Right lung (tissue), 5 donors: ENCODE measurements around the gene PTP4A2. TPM values are rescaled to one million over a fixed set of nuclear protein-coding genes. Genes with fewer than 3 reads are reported as not detected.
A peak's percentile ranks its signal among the peaks of the same experiment; 100 is the strongest.
"Not testable (repeated sequence)": the region's sequence is repeated elsewhere in the genome, so short reads cannot be mapped to it uniquely, and the experiment has no call there.

ENCODE experiments used
- DNase-seq, 2 donors: peaks; one replicate each; pipeline ENCODE4 v3.0.0-alpha.2; 2013
- polyA plus RNA-seq, 5 donors: library from polyadenylated mRNA; unstranded; fragments of 120-200 nt; gene quantifications; one replicate each; pipeline versions ENCODE4 v1.2.1 to v1.2.3, GENCODE V29; 2013; ENCODE audit warnings: inconsistent platforms in 1 of 5, low replicate concordance in 1 of 5; ENCODE audit not compliant: insufficient read length in 5 of 5, insufficient read depth in 1 of 5

The PTP4A2 gene
- polyA plus RNA-seq, 5 donors: 176 to 268 (median 222) TPM

DNA sequence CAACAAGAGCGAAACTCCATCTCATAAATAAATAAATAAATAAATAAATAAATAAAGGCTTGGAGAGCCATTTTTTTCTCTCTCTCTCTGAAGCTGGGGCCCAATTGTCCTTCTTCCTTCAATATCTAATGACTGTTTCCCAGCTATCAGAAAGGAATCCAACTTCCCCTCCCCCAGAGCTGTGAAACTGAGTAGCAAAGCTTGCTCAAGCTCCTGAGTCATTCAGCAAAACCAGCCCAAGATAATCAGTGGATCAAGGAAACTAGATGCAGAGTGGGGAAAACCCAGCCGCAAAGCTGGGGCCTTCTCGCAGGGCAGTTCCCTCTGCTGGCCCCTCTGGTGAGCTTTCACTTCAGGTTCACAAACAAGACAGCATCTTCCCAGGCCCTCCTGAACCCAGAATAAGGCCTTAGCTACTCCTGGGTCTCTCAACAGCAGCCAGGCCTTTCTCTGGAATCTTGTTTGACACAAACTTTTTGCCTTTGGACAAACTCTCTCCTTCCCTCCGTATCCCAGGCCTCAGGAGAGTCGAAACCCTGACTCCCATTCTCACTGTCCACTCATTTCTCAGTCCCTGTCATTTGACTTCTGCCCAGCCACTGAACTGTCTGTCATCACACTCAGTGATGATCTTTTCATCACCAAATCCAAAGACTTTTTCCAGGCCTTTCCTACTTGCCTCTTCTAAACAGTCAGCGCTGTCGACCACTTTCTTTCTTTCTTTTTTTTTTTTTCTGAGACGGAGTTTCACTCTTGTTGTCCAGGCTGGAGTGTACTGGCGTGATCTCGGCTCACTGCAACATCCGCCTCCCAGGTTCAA lies 18.0 kb upstream of the PTP4A2 start:
- DNase-seq: peak; percentile 80 to 87

DNA sequence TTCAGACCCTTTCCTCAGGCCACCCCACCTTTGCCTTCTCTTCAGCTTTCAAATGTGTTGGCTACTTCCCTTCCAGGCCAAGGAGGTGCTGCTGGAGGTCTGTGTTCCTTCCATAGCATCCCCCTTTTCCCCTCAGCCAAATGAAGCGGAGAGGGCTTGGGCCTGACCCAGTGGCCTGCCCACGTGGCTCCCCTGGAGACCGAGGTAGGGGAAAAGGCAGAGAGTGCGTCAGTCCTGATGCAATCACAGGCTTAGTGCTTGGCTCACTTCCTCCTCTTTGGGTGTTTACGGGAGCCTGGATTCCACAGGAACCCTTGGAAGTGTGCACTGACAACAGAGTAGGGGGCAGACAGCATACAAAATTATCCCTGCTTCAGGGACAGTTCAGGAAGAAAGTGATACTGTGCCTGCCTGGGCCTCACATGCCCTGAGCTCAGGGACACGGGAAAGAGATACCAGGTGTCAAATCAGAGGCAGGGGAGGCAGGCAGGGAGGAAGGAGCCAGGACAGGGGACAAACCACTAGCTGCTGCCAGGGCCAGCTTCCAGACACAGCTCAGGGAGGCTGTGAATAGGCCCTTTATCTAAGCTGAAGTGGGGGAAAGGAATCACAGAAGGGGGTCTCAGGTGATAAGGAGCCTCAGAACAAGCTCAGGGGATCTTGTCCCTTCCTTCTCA lies 16.6 kb upstream of the PTP4A2 start:
- peak in 1 of 2 donors; percentile 64 for DNase-seq

GRCh38 chr1:31952825-31953220 lies 14.7 kb upstream of the PTP4A2 start:
- DNase-seq: no peak

DNA sequence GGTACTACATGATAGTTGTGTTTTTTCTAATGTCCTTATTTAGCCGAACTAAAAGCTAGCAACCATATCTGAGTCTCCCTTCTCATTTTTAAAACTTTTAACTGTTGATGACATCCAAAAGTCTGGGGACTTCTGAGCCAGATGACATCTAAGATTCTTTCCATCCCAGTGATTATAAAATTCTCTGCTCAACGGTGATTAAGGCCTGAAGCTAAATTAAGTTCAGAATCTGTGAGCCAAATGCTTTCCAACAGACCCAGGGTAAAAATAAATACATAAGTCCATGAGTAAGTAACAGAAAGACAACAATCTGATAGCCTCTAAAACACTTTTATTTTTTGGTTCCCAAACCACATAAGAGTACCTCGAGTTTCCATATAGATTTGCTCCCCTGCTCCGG lies 13.1 kb upstream of the PTP4A2 start:
- no peak for DNase-seq

GRCh38 chr1:31949862-31950261 lies 11.7 kb upstream of the PTP4A2 start:
- no peak for DNase-seq

- not testable (repeated sequence) for DNase-seq
These were observed 7.5 kb upstream of the PTP4A2 start for GRCh38 chr1:31945677-31946076.

GRCh38 chr1:31944205-31945089 lies 6.3 kb upstream of the PTP4A2 start:
- peak; percentile 84 to 88 for DNase-seq

DNA sequence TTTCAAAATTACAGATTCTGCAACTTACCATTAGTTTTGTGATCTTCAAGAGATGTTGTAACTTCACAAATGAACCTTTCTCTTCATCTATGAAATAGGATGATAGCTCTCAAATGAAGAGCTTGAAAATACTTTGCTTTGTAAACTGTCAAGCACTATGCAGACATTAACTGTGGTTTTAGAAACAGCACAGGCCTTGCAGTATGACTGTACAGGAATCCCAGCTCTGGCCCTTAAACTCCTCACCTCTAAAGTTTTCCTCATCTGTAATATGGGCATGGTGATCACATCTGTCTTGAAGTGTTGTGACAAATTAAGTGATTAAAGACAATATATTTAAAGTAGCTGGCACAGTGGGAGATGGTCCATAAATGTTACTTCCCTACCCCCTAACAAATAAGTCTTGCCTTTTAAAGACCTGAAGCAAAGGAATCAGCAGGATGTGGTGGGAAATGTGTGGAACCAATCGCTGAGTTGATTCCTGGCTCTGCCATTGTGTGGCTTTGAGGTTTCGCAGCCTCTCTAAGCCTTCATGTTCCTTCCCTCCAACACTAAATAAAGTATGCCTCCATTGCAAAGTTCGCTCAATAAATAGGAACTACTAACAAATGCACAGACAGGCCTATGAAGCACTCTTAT lies 5.5 kb upstream of the PTP4A2 start:
- no peak for DNase-seq

DNA sequence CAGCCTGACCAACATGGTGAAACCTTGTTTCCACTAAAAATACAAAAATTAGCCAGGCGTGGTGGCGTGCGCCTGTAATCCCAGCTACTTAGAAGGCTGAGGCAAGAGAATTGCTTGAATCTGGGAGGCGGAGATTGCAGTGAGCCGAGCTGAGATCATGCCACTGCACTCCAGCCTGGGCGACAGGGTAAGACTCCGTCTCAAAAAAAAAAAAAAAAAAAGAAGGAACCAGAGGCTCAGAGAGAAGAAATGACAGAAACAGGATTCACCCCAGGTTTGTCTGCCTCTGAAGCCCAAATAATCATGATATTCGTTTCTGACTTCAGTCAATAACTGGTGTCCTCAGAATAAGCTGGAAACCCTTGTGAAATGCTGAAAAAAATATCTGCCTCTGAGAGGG lies 3.9 kb upstream of the PTP4A2 start:
- not testable (repeated sequence) for DNase-seq

GRCh38 chr1:31939484-31940329 lies 1.5 kb upstream of the PTP4A2 start:
- DNase-seq: no peak

GRCh38 chr1:31937300-31938183 lies 626 bp downstream of the PTP4A2 start:
- peak; percentile 65 to 76 for DNase-seq

GRCh38 chr1:31936981-31937299 lies 1.2 kb downstream of the PTP4A2 start:
- no peak for DNase-seq

DNA sequence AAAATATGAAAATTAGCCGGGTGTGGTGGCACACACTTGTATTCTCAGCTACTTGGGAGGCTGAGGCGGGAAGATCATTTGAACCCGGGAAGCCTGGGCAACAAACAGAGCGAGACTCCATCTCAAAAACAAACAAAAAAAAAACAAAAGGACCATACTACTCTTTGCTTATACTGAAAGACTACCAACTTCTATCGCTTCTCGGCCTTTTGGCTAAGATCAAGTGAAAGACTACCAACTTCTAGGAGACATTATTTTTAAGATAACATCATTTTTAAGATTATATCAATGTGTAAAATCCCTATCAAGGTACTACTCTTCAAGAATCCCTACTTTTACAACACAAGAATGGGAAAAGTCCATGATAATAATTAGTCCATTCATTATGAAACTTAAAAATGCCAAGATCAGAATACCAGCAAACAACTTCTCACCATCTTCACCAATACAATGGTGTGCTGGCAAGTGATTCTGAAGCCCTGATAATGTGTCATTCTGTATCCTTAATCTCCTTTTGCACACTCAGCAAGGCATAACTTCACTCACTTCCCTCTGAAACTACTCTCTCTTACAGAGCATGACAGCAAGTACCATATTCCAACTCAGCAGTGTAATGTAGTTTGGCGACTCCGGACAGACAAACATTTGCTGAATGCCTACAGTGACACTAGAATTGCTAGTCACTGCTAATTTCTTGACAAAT lies 1.7 kb downstream of the PTP4A2 start:
- no peak for DNase-seq

- no peak for DNase-seq
These were observed 3.2 kb downstream of the PTP4A2 start for GRCh38 chr1:31934706-31935629.

- no peak for DNase-seq
These were observed 5.5 kb downstream of the PTP4A2 start for GRCh38 chr1:31932491-31933316.

GRCh38 chr1:31931593-31932225 lies 6.5 kb downstream of the PTP4A2 start:
- DNase-seq: no peak
